Coronary artery (tissue), 2 donors: ENCODE results near the gene CREB5.

Experiments used
- DNase-seq: peaks from one replicate; pipeline ENCODE4 v3.0.0-alpha.2; 2017; ENCODE audit warnings: low spot score
- H3K27ac ChIP-seq, 2 donors: fragments of 200-600 bp; sonication (generic); one replicate each; pipeline ENCODE4 v1.5.1; 2016 to 2019
- H3K4me3 ChIP-seq: fragments of 200-600 bp; sonication (generic); 2 replicates; pipeline ENCODE4 v1.5.1; 2016; ENCODE audit warnings: mild to moderate bottlenecking, moderate library complexity
- TF ChIP-seq, protein P1 (sequence below): fragments of 200-600 bp; sonication (generic); IDR thresholded peaks from one replicate; pipeline ENCODE4 v1.5.1; 2019; ENCODE audit warnings: antibody characterized with exemption

CREB5 gene

GRCh38 chr7:28565980-28566379 is 153.7 kb downstream of the CREB5 start:
- Histone ChIP-seq H3K27ac (no peak overlapping the region), H3K4me3 (no peak overlapping the region)
- TF ChIP-seq, protein P1, sequence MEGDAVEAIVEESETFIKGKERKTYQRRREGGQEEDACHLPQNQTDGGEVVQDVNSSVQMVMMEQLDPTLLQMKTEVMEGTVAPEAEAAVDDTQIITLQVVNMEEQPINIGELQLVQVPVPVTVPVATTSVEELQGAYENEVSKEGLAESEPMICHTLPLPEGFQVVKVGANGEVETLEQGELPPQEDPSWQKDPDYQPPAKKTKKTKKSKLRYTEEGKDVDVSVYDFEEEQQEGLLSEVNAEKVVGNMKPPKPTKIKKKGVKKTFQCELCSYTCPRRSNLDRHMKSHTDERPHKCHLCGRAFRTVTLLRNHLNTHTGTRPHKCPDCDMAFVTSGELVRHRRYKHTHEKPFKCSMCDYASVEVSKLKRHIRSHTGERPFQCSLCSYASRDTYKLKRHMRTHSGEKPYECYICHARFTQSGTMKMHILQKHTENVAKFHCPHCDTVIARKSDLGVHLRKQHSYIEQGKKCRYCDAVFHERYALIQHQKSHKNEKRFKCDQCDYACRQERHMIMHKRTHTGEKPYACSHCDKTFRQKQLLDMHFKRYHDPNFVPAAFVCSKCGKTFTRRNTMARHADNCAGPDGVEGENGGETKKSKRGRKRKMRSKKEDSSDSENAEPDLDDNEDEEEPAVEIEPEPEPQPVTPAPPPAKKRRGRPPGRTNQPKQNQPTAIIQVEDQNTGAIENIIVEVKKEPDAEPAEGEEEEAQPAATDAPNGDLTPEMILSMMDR, result no peak
- DNase-seq, result no peak

- Histone ChIP-seq H3K27ac (no peak overlapping the region), H3K4me3 (no peak overlapping the region)
- no peak for DNase-seq
- TF ChIP-seq, protein P1, result no peak
Observed at GRCh38 chr7:28570113-28570969, 158.0 kb downstream of the CREB5 start.

GRCh38 chr7:28570970-28571288 is 158.6 kb downstream of the CREB5 start:
- H3K4me3 ChIP-seq, result no peak overlapping the region
- TF ChIP-seq, protein P1, result no peak
- DNase-seq, result no peak
- H3K27ac ChIP-seq, result no peak overlapping the region

GRCh38 chr7:28571405-28571804 is 159.1 kb downstream of the CREB5 start:
- Histone ChIP-seq H3K4me3 (no peak overlapping the region), H3K27ac (no peak overlapping the region)
- TF ChIP-seq, protein P1, result no peak
- no peak for DNase-seq

DNA sequence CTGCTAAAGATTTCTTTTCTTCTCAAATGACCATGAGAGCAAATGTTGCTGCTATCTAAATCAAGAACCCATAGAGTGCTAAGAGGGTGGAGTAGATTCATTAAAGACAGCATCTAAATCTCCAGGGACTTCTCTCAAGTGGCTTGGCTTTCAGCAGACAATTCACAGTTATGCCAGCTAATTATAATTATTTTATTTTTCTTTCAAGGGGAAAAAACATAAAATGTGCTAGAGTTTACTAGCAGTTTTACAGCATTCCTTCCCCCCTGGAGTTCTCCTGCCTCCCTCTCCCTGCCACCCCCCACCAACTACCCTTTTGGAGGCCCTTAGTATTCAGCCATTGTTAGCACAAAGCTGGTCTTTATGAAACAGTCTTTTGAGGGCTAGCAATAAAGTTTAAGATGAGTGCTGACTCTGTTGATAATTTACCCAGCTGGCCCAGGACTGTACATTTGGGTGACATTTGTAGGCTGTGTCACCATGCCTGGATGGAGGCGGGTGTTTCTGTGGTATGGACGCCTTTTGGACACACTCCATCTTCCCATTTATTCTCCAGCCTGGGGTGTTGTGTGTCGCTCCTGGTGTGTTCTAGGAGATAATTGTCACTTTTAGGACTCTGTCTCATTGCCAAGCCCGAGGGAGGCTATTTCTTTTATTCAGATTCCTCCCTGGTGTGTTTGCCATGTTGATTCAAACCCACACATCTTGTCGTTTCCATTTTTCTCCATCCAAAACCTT is 160.2 kb downstream of the CREB5 start:
- H3K27ac ChIP-seq, result no peak overlapping the region
- TF ChIP-seq, protein P1, result no peak
- no peak overlapping the region for H3K4me3 ChIP-seq
- DNase-seq, result no peak

- no peak for DNase-seq
- Histone ChIP-seq H3K4me3 (no peak overlapping the region), H3K27ac (no peak overlapping the region)
- TF ChIP-seq, protein P1, result no peak
Observed at GRCh38 chr7:28573059-28573553, 160.8 kb downstream of the CREB5 start.
